Measurements from ENCODE around the gene ZNF302.

The ZNF302 gene

DNA sequence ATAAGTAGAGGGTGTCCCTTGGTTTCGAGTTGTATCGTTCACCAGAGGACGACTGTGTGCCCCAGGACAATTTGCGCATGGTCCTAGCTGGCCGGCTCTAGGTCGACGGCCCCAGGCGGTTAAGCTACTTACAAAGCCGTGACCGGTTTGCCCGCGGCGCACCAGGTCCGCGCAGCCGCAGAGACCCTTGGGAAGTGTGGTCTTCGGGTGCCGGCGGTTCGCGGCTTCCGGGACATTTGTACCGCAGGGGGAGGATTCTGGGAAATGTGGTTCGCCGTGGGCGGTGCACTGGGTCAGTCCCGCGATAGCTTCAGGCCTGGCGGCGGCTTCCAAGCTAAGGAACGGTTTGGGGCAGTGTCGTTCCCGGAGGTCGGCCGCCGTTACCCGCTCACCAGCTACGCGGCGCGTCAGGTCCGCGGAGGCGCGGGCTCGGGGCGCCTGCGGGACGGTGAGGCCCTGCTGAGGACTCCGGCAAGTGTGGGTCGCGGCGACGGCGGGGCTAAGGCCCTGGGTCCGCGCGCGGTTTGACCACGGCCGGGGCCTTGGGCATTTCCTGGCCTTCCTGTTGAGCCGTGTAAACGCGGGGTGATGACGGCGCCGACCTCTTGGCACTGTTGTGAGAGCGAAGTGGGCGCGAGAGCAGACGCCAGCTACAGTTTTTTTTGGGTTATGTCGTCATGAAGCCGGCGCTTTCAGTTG is at the start of gene ZNF302:
Gene ZNF302 (plus strand): TSS at position 293 of the 699 bp plus-strand sequence. CDS start 1,127 bp downstream, outside the sequence.
- peak; percentile 97 for DNase-seq (ENCODE audit: low read depth)
- TF ChIP-seq, protein P1, sequence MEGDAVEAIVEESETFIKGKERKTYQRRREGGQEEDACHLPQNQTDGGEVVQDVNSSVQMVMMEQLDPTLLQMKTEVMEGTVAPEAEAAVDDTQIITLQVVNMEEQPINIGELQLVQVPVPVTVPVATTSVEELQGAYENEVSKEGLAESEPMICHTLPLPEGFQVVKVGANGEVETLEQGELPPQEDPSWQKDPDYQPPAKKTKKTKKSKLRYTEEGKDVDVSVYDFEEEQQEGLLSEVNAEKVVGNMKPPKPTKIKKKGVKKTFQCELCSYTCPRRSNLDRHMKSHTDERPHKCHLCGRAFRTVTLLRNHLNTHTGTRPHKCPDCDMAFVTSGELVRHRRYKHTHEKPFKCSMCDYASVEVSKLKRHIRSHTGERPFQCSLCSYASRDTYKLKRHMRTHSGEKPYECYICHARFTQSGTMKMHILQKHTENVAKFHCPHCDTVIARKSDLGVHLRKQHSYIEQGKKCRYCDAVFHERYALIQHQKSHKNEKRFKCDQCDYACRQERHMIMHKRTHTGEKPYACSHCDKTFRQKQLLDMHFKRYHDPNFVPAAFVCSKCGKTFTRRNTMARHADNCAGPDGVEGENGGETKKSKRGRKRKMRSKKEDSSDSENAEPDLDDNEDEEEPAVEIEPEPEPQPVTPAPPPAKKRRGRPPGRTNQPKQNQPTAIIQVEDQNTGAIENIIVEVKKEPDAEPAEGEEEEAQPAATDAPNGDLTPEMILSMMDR (conservative IDR thresholded peaks at IDR 0.05; ENCODE audit: low read length), result no peak
- H3K4me3 ChIP-seq (ENCODE audit: low read length), result peak within 1 kb of the TSS; percentile 72

GRCh38 chr19:34633802-34634201 is 43.7 kb upstream of the ZNF302 start:
- TF ChIP-seq, protein P1 (conservative IDR thresholded peaks at IDR 0.05; ENCODE audit: low read length), result no peak
- no peak for DNase-seq (ENCODE audit: low read depth)
- H3K4me3 ChIP-seq (ENCODE audit: low read length), result no peak overlapping the region

GRCh38 chr19:34639491-34640085 is 37.9 kb upstream of the ZNF302 start:
- no peak overlapping the region for H3K4me3 ChIP-seq (ENCODE audit: low read length)
- DNase-seq (ENCODE audit: low read depth), result peak; percentile 68
- TF ChIP-seq, protein P1 (conservative IDR thresholded peaks at IDR 0.05; ENCODE audit: low read length), result peak; percentile 79

DNA sequence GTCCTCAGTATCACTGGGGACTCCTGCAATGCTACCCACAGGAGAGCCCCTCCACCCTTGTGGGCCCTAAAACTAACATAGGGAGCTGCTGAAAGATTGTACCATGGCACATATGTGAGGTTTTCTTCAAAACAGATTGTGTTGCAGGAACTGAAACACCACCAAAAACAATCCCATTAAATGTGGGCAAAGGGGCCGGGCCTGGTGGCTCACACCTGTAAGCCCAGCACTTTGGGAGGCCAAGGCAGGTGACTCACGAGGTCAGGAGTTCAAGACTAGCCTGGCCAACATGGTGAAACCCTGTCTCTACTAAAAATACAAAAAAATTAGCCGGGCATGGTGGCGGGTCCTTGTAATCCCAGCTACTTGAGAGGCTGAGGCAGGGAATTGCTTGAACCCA is 35.2 kb upstream of the ZNF302 start:
- no peak overlapping the region for H3K4me3 ChIP-seq (ENCODE audit: low read length)
- TF ChIP-seq, protein P1 (conservative IDR thresholded peaks at IDR 0.05; ENCODE audit: low read length), result no peak
- no peak for DNase-seq (ENCODE audit: low read depth)

DNA sequence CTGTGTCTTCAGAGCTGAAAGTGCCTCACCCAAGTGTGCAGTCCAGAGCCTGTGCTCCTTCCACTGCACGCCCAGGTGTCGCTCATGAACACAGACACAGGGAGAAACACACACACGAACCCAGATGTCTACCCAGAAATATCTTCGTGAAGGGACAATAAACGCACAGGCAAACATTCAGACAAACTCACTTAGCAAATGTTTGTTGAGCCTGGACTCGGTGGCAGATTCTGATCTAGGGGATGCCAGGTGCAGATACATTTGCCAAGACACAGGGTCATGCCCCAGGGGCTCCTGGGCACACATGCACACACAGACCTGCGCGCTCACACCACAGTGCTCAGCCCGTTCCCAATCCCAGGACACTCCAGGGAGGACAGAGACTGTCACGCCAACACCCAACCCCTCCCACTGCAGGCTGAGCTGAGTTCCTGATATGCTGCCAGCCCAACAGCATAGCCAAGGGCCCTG is 32.5 kb upstream of the ZNF302 start:
- TF ChIP-seq, protein P1 (conservative IDR thresholded peaks at IDR 0.05; ENCODE audit: low read length), result no peak
- DNase-seq (ENCODE audit: low read depth), result no peak
- no peak overlapping the region for H3K4me3 ChIP-seq (ENCODE audit: low read length)

DNA sequence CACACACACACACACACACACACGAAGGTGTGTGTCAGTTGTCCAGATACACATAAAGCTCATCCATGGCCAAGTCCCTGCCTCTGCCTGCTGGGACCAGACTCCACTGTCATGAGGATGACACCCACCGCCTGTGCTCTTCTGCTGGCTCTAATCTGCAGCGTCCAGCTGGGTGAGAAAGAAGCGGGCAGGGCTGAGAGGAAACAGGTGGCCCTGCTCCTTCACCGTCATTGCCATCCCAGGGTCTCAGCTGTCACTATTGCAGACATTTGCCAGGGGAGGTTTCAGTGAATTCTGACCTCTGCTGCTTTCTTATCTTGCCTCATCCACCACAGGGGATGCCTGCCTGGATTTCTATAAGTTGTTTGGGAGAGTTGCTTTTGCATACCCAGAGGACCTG is 31.9 kb upstream of the ZNF302 start:
- no peak overlapping the region for H3K4me3 ChIP-seq (ENCODE audit: low read length)
- no peak for DNase-seq (ENCODE audit: low read depth)
- TF ChIP-seq, protein P1 (conservative IDR thresholded peaks at IDR 0.05; ENCODE audit: low read length), result no peak
